Activated CD4-positive, alpha-beta T cell treated with anti-CD3 and anti-CD28 coated beads, Interleukin-2, Interleukin-6, amounts not matched to agents 100 ng/mL and 50 ng/mL, durations not matched to agents 16 hours and 8 hours (primary cell): Measurements from ENCODE around the gene MYH14.
A peak's percentile ranks its signal among the peaks of the same experiment; 100 is the strongest.
"Not testable (repeated sequence)": the region's sequence is repeated elsewhere in the genome, so short reads cannot be mapped to it uniquely, and the experiment has no call there.

Experiments
- DNase-seq: peaks from one replicate; pipeline ENCODE4 v3.0.0-alpha.2; 2020

The MYH14 gene

DNA sequence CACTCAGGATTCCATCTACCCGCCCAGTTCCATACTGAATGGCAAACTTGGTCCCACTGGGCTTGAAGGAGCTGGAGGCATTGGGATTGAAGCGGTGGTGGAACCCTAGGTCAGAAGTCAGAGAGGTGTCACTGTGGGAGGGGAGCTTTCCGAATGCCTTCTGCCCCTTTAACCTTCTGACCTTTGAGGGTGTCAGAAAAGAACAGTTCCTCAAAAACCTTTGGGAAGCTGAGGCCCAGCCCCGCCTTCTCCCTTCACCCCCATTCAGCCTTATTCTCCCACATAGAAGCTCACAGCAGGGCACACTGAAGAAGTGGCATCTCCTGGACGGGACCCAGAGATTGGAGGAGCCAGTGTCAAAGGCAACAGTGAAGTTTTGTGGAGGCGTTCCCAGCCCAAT lies 133.6 kb downstream of the MYH14 start:
- not testable (repeated sequence) for DNase-seq

DNA sequence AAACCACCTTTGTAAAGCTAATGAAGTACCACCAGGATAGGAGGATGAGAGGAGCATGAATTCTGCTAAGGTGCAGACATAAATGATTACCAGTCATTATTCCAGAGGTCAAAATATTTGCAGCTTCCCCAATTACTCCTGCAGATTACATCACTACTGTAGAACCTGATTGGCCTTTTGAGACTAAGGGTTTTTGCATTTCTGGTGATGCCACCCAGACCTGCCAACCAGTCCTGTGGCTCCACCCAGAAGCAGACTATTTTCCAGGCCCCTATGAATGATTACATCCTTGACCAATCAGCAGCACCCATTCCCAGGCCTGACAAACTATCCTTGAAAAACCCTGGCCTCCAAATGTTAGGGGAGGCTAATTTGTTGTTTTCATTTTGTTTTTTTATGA lies 136.9 kb downstream of the MYH14 start:
- DNase-seq, result no peak

DNA sequence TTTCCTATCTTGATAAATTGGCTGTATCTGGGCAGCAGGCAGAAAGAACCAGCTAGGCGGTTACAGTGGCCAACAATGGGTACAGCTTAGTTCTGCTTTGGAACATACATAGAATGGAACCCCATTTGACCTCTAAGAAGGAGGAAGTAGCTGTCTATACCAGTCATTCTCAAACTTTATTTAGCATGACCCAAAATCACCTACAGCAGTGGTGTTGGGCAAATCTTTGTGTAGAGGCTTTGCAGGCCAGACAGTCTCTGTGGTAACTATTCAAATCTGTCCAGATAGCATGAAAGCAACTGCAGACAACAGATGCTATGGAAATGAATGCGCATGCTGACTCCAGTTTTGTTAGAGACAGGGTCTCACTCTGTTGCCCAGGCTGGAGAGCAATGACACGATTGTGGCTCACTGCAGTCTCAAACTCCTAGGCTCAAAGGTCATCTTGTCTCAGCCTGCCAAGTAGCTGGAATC lies 137.7 kb downstream of the MYH14 start:
- peak; percentile 53 for DNase-seq

DNA sequence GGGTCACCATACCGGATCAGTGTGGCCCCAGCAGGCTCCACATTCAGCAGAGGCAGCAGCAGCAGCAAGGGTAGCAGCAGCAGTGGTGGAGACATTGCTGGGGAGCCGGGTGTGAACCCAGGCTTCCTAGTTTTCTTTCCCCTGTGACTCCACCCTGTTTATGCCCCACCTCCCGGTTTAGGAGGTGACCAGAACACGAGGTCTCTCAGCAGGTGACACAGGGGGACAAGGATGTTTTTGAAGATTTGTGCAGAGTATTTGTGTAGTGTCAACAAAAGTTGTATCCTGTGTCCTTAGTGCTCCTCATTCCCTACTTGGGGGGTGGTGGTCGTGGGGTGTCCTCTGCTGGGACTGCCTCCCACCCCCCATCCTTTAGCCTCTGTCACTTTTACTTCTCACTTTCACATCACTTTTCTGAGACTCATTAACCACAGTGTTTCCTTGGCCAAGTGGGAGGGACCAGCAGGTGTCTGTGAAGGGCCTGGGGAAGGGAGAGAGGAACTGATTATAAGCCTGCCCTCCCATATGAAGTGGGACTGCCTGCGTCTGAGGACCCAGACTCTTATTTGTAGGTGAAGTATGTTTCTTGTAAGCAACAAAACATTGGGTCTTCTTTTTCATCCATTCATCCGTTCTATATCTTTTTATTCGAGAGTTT lies 141.4 kb downstream of the MYH14 start:
- DNase-seq, result peak; percentile 56

DNA sequence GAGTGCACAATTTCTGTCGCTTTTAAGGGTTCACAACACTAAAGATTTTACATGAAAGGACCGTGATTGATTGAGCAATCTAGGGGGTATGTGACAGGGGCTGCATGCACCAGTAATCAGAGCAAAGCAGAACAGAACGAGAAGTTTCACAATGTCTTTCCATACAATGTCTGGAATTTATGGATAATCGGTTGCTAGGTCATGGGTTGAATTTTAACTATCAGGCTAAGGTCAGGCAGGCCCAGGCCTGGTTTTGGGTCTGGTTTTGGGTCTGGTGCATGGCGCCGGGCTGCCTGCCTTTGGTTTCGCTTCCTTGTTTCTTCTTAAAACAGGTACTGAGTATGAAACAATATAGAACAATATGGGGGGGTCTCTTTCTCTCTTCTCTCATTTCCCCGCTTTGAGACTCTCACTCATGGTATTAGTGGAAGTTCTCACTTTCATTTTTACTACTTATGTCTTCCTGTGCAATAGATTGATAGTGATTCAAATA lies 143.7 kb downstream of the MYH14 start:
- DNase-seq, result peak; percentile 78

DNA sequence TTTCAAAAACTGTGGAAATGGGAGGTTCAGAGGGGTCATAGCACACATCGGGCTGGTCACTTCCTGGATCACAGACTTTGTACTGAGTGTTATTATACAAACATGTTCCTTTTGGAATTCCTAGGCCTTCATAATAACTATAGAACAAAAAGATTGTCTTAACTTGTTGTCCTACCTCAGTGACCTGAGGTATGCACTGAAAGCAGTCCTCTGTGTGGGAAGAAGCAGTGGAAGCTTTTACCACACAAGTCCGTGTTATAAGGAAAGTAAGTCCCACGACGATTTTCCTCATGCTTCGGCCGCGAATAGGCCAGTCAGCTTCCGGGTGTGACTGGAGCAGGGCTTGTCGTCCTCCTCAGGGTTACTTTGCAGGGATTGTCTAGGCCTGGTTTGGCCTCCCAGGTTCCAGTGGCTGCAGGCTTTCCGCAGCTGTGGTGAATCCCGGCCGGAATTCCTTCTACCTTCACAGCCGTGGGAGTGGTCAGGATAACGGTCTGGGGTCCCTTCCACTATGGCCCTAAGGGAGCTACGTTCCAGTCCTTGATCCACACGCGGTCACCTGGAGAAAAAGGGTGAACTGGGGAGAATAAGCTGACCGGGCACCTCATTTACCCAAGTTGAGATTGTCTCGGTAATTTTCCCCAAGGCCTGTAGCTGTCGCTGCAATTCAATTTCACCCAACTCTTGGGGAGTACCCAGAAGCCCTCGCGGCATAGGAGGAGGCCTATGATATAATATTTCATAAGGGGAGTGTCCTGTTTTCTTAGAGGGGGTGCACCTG lies 146.0 kb downstream of the MYH14 start:
- no peak for DNase-seq

DNA sequence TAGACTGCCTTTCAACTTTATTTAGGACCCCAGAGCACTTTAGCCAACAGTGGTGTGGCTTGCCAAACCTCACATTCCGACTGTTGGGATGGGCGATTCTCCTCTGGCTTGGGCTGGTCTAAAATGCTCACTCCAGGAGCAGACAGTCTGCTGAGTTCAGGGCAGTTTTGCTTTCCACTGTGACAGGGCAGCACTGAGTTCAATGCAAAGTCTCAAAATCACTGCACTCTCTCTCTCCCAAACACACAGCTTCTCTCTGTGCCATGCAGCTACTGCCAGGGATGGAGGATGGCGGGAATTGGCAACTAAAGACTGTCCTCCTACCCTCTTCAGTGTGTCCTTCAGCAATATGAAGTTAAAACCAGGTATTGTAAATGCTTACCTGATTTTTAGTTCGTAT lies 148.8 kb downstream of the MYH14 start:
- no peak for DNase-seq

DNA sequence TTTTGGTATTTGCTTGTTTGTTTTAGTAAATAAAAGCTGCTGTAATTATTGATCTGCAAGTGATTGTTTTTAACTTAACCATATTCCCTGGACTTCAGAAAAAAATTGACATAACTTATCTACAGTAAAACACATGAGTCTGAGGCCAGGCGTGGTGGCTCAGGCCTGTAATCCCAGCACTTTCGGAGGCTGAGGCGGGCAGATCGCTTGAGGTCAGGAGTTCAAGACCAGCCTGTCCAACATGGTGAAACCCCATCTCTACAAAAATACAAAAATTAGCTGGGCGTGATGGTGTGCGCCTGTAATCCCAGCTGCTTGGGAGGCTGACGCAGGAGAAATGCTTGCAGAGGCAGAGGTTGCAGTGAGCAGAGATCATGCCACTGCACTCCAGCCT lies 150.1 kb downstream of the MYH14 start:
- not testable (repeated sequence) for DNase-seq

DNA sequence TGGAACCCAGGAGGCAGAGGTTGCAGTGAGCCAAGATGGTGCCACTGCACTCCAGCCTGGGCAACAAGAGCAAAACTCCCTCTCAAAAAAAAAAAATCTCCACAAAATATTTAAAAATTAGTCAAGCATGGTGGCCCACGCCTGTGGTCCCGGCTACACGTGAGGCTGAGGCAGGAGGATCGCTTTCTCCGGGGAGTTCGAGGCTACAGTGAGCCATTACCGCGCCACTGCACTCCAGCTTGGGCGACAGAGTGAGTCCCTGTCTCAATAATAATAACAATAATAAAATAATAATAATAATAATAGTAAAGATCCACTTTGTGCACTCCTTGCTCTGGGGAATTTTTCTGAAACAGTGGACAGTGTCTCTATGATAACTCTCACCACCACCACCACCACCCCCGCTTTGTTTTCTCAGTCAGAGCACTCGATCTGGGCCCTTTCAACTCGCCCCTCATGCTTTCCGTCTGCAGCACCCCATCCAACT lies 153.3 kb downstream of the MYH14 start:
- DNase-seq, result no peak

DNA sequence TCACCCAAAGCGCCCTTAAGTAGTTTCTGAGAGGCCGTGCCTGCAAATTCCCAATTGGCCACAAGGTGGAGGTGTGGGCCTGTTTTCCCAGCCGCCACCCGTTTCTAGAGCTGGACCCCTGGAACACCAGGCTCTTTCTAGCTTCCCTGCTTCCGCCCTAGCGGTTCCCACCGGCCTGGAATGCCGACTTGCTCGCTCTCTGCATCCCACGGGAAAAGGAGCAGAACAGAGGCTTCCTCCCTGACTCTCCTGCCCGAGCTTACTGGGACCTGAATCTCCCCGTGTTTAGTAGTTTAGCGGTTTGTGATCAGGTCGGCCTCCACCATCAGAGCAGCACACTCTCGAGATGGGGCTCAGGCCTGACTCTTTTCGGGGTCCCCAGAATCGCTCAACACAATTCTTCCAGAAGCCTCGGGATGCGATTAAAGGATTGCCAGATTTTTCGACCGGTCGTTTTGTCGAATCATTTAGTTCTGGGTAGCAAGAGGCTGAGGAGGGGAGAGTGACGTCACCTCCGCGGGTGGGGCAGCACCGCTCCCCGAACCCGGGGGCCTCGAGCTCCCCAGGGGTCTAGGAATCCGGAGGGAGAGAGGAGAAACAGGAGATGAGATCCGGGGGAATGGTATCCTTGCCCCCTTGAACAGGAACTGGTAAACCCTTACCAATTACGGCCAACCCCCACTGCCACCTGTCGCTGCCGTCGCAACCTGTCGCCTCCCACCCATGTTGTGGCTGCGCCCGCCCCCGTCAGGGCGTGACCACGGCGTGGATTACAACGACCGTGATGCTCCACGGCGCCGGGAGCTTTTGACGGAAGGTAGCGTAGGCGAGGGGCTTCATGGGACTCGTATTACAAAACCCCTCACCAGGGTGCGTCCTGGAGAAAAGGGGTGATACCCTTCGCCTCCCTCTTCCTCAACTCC lies 154.0 kb downstream of the MYH14 start:
- DNase-seq, result peak; percentile 89

DNA sequence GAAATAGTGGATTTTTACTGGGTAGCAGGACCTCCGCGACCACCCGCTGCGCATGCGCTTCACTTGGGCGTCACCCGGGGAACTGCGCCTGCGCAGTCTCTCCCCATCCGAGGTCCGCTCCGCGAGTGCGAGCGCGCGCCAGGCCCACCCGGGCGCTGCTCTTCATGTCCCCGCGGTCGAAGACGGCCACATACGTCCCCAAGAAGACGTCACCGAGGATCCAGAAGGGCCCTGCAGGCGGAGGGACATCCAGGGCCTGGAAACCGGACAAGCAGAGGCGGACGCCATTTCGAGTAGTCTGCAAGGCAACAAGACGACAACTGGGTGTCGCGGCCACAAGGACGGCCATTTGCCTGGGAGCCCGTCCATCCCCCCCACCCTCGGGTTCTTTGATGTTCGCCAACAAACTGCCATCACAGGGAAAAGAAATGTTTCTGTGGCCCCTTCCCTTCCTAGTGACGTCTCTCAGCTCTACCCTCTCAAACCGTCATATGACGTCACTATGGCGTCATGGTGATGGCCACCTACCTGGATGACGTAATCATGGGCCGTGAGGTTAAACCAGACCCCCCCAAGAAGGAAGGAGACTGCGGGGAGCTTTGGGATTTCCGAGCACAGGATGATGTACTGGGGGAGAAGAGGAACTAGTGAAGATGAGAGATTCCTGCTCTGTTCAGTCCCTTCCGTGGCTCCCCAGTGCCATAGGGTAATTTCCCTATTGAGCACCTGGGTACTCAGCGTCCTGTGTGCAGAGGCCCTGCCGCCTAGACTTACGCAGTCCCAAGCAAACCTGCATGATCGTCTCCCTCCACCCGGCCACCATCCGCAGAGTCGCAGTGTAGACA lies 155.3 kb downstream of the MYH14 start:
- DNase-seq, result peak; percentile 85

DNA sequence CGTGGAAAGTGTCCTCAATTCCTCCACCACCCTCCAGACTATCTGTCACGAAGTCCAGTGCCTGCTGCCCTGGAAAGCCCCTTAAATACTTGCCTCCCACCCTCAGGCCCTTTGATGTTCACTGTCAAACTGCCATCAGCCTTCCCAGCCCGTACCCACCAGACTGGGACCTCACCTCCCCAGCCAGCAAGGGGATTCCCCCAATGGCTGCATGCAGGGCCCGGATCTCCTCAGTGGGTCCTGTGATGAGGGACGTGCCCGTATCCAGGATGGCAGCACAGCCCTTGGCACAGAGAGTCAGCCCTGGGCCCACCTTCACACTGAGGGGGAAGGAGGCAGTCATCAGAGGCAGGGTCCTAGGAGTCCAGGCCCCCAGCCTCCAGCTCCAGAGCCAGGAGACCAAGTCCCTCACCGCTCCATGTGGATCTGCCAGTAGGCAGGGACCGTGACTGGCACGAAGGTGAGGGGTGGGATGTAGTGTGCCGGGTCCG lies 156.0 kb downstream of the MYH14 start:
- no peak for DNase-seq
